H1 (cell line): ENCODE measurements around the gene CBFA2T2. TPM values are rescaled to one million over a fixed set of nuclear protein-coding genes. Genes with fewer than 3 reads are reported as not detected.

Experiments used
- polyA plus RNA-seq, 7 experiments: library from polyadenylated mRNA; depleted of rRNA in 3 of 7; stranded (reverse) in 5 of 7; unstranded in 2 of 7; fragments of >200 nt in 5 of 7; fragments of 200-250 nt in 2 of 7; gene quantifications; 1 replicate in 5 of 7; 2 replicates in 1 of 7; 4 replicates in 1 of 7; pipeline versions ENCODE4 v1.2.1 to v1.2.3, GENCODE V29; 2011 to 2013; ENCODE audit warnings: missing spikeins in 2 of 7, mixed read lengths in 2 of 7
- total RNA-seq: library from RNA; stranded (reverse); fragmentation: NEBNext Ultra II Directional; extraction: Animal tissue kit (Norgen Biotek cat#: 25700); gene quantifications from 2 replicates; pipeline ENCODE4 v1.2.1, GENCODE V29; 2021

The CBFA2T2 gene
- total and polyA plus RNA-seq, 2 of the 8 experiments (the other 6 are each of a cell fraction or from before 2014, with no cell fraction given): 11.6 to 12.9 TPM

Other genes starting within 250 kb of the CBFA2T2 start
- gene BPIFB1, start 206.9 kb upstream of the CBFA2T2 start, total RNA-seq: not detected in 2 replicates
- not detected in 2 replicates for gene BPIFB1, start 206.9 kb upstream of the CBFA2T2 start, polyA plus RNA-seq (2011; rRNA removed)
- gene CDK5RAP1, start 88.6 kb upstream of the CBFA2T2 start, total RNA-seq: 42.0 and 46.6 TPM in 2 replicates
- 37.8 and 42.4 TPM in 2 replicates for gene CDK5RAP1, start 88.6 kb upstream of the CBFA2T2 start, polyA plus RNA-seq (2011; rRNA removed)
- 4.5 and 5.5 TPM in 2 replicates for gene SNTA1, start 46.3 kb upstream of the CBFA2T2 start, total RNA-seq
- gene SNTA1, start 46.3 kb upstream of the CBFA2T2 start, polyA plus RNA-seq (2011; rRNA removed): 8.0 and 9.0 TPM in 2 replicates
- gene C20orf144, start 172.2 kb downstream of the CBFA2T2 start, total RNA-seq: 0.23 and 0.24 TPM in 2 replicates
- gene C20orf144, start 172.2 kb downstream of the CBFA2T2 start, polyA plus RNA-seq (2011; rRNA removed): 0.21 and 0.24 TPM in 2 replicates
- not detected in 2 replicates for gene ACTL10, start 176.8 kb downstream of the CBFA2T2 start, total RNA-seq
- 0.20 and 0.26 TPM in 2 replicates for gene ACTL10, start 176.8 kb downstream of the CBFA2T2 start, polyA plus RNA-seq (2011; rRNA removed)
- gene NECAB3, start 184.3 kb downstream of the CBFA2T2 start, total RNA-seq: 19.7 and 20.5 TPM in 2 replicates
- gene NECAB3, start 184.3 kb downstream of the CBFA2T2 start, polyA plus RNA-seq (2011; rRNA removed): 46.2 and 72.6 TPM in 2 replicates
- gene E2F1, start 196.3 kb downstream of the CBFA2T2 start, total RNA-seq: 35.3 and 35.8 TPM in 2 replicates
- 33.4 and 56.3 TPM in 2 replicates for gene E2F1, start 196.3 kb downstream of the CBFA2T2 start, polyA plus RNA-seq (2011; rRNA removed)
- gene PXMP4, start 230.2 kb downstream of the CBFA2T2 start, total RNA-seq: 3.3 and 4.1 TPM in 2 replicates
- gene PXMP4, start 230.2 kb downstream of the CBFA2T2 start, polyA plus RNA-seq (2011; rRNA removed): 3.4 and 5.5 TPM in 2 replicates
- 6.3 and 6.4 TPM in 2 replicates for gene ZNF341, start 241.9 kb downstream of the CBFA2T2 start, total RNA-seq
- 5.8 and 7.0 TPM in 2 replicates for gene ZNF341, start 241.9 kb downstream of the CBFA2T2 start, polyA plus RNA-seq (2011; rRNA removed)